GM12875 (cell line): ENCODE data around the gene RASGRP4.
"Not testable (repeated sequence)": the region's sequence is repeated elsewhere in the genome, so short reads cannot be mapped to it uniquely, and the experiment has no call there.

Experiments
- H3K4me3 ChIP-seq: one replicate; pipeline ENCODE4 v1.5.1; 2011; ENCODE audit warnings: low read depth, low read length, control low read depth
- CTCF ChIP-seq: IDR thresholded peaks from 2 replicates; pipeline ENCODE4 v1.5.1; 2011; ENCODE audit warnings: low read depth, mild to moderate bottlenecking, control low read depth, inconsistent platforms, low read length, moderate library complexity, borderline replicate concordance; ENCODE audit not compliant: insufficient read depth

The RASGRP4 gene

GRCh38 chr19:38425810-38426466, at the start of gene RASGRP4:
RASGRP4 (minus strand) TSS chr19:38426219; CDS start chr19:38426091, 128 bp downstream.
- TF ChIP-seq CTCF, result no peak
- peak within 1 kb of the TSS; percentile 27 for H3K4me3 ChIP-seq

GRCh38 chr19:38475176-38475575, 49.2 kb upstream of the RASGRP4 start:
- H3K4me3 ChIP-seq, result no peak overlapping the region
- no peak for TF ChIP-seq CTCF

GRCh38 chr19:38473201-38473600, 47.2 kb upstream of the RASGRP4 start:
- no peak overlapping the region for H3K4me3 ChIP-seq
- no peak for TF ChIP-seq CTCF

- H3K4me3 ChIP-seq, result not testable (repeated sequence)
These were observed 46.7 kb upstream of the RASGRP4 start for GRCh38 chr19:38472725-38473124.

- TF ChIP-seq CTCF, result no peak
- no peak overlapping the region for H3K4me3 ChIP-seq
These were observed 44.9 kb upstream of the RASGRP4 start for GRCh38 chr19:38470788-38471480.

- TF ChIP-seq CTCF, result no peak
These were observed 43.1 kb upstream of the RASGRP4 start for GRCh38 chr19:38469151-38469550.

GRCh38 chr19:38467541-38468525, 41.8 kb upstream of the RASGRP4 start:
- TF ChIP-seq CTCF, result no peak
- H3K4me3 ChIP-seq, result no peak overlapping the region

More at GRCh38 chr19:38469151-38469550, 43.1 kb upstream of the RASGRP4 start:
- no peak overlapping the region for H3K4me3 ChIP-seq
